Measurements from ENCODE around the gene VEGFA.

The VEGFA gene

GRCh38 chr6:43773980-43774775 lies 4.2 kb downstream of the VEGFA start:
- DNase-seq, result no peak

GRCh38 chr6:43774776-43775534 lies 4.9 kb downstream of the VEGFA start:
- peak; percentile 62 for DNase-seq

- no peak for DNase-seq
These were observed 5.5 kb downstream of the VEGFA start for GRCh38 chr6:43775535-43775885.

- no peak for DNase-seq
These were observed 6.2 kb downstream of the VEGFA start for GRCh38 chr6:43776115-43776798.

GRCh38 chr6:43776799-43777776 lies 7.1 kb downstream of the VEGFA start:
- no peak for DNase-seq

- DNase-seq, result no peak
These were observed 8.3 kb downstream of the VEGFA start for GRCh38 chr6:43778131-43778855.

- no peak for DNase-seq
These were observed 9.2 kb downstream of the VEGFA start for GRCh38 chr6:43778976-43779851.

- DNase-seq, result no peak
These were observed 9.8 kb downstream of the VEGFA start for GRCh38 chr6:43779852-43780236.

GRCh38 chr6:43780293-43780692 lies 10.3 kb downstream of the VEGFA start:
- DNase-seq, result no peak

- DNase-seq, result no peak
These were observed 11.2 kb downstream of the VEGFA start for GRCh38 chr6:43780941-43781928.

- no peak for DNase-seq
These were observed 12.1 kb downstream of the VEGFA start for GRCh38 chr6:43781941-43782704.

GRCh38 chr6:43782764-43783513 lies 12.9 kb downstream of the VEGFA start:
- no peak for DNase-seq

GRCh38 chr6:43784049-43784855 lies 14.2 kb downstream of the VEGFA start:
- no peak for DNase-seq

- no peak for DNase-seq
These were observed 15.3 kb downstream of the VEGFA start for GRCh38 chr6:43785220-43785752.

GRCh38 chr6:43785904-43786303 lies 15.9 kb downstream of the VEGFA start:
- DNase-seq, result no peak

GRCh38 chr6:43786664-43787329 lies 16.8 kb downstream of the VEGFA start:
- DNase-seq, result no peak

All from CD4-positive, alpha-beta T cell treated with Interleukin-12 subunit alpha and Interleukin-12 subunit beta, for 1 hour (primary cell).